Fibroblast of pulmonary artery (primary cell): ENCODE results near the gene IMPDH2.
A peak's percentile ranks its signal among the peaks of the same experiment; 100 is the strongest.

ENCODE experiments used
- DNase-seq: peaks from one replicate; pipeline ENCODE4 v3.0.0-alpha.2; 2010; ENCODE audit warnings: low read depth
- H3K4me3 ChIP-seq: replicated peaks from 2 replicates; pipeline ENCODE4 v1.5.1; 2011; ENCODE audit warnings: low read depth, mild to moderate bottlenecking, control low read depth, low read length, moderate library complexity
- CTCF ChIP-seq: IDR thresholded peaks from 2 replicates; pipeline ENCODE4 v1.5.1; 2011; ENCODE audit warnings: mild to moderate bottlenecking, control low read depth, low read length, inconsistent platforms; ENCODE audit errors: missing control alignments

Gene IMPDH2

DNA sequence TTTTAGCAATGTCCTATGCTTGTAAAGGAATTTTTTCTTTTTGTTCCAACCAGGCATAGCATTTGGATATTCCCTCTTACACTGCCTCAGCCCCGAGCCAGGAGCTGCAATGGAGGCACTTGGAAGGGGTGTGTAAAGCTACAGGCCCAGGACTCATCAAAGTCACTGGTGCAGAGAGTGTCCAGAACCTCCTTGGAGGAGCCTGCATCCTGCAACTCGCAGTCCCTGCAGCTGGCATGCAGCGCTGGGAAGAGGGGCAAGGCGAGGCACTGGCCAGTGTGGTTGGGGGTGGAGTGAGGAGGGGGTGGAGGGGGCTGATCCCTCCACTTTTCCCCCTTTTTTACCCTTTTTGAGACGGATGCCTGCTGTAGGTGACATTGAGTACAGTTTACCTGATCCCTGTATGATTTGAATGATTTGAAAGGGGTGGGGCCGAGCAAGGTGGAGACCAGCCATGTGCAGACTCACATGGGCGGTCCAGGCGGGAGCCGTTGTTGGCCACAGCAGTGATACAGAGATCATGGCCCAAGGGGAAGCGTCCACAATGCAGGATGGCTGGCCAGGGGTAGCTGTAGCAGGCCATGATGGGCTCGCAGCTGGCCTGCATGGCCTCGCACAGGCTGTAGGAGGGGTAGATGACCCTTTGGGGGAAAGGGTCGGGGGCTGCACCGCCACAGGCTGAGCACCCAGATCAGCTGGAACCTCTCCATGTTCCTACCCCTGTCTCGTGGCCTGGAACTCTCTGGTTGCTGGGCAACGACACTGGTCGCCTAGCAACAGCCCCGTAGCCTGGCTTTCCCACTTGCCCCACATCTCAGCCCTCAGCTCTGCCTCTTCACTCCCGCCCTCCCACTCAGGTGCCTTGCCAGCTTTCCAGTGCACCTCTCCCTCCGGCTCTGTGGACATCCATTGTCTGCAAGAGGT lies 31.2 kb downstream of the IMPDH2 start:
- DNase-seq, result no peak
- no peak overlapping the region for H3K4me3 ChIP-seq

GRCh38 chr3:48997102-48997635 lies 32.0 kb downstream of the IMPDH2 start:
- DNase-seq, result no peak
- no peak overlapping the region for H3K4me3 ChIP-seq
- TF ChIP-seq CTCF, result no peak

More for the DNA sequence above, 31.2 kb downstream of the IMPDH2 start:
- no peak for TF ChIP-seq CTCF

GRCh38 chr3:48996640-48997039 lies 32.6 kb downstream of the IMPDH2 start:
- no peak for TF ChIP-seq CTCF
- no peak overlapping the region for H3K4me3 ChIP-seq
- no peak for DNase-seq

DNA sequence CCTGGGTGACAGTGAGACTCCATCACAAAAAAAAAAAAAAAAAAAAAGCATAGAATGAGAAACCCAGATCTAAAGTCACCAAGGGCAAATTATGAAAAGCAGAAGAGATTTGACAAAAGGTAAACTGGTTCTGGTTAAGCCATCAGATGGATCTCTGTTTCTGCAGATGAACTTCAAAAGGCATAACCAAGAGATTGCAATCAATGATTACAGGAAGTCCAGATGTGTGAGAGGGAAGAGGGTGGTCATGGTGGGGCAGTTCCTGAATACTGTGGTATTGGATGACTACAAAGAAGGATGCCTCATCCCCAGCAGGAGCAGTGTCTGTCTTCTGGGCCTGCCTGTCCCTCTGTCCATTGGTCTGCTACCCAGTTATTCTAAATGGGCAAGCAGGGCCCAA lies 35.4 kb downstream of the IMPDH2 start:
- TF ChIP-seq CTCF, result no peak
- no peak overlapping the region for H3K4me3 ChIP-seq
- no peak for DNase-seq

DNA sequence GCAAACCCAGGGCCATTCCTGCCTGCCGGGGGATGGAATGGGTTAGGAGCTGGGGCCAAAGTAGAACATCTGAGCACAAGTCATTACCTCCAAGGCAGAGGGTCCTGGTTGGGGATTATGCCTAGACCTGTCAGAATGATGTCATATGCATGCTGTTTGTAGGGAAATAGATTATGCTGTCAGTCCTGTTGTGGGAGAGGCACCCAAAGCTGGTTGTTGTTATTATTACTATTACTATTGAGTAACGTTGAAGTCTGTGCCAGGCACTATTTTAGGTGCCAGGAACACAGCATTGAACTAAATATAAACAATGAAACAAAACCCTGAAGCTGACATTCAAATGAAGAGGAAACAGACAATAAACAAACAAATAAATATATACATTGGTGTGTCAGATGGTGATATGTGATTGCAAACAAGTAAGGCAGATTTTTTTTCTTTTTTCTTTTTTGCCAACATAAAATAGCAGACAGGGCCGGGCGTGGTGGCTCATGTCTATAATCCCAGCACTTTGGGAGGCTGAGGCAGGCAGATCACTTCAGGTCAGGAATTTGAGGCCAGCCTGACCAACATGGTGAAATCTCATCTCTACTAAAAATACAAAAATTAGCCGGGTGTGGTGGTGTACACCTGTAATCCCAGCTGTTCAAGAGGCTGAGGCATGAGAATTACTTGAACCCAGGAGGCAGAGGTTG lies 37.2 kb downstream of the IMPDH2 start:
- no peak for DNase-seq
- no peak for TF ChIP-seq CTCF
- peak overlapping the region; percentile 69 for H3K4me3 ChIP-seq

DNA sequence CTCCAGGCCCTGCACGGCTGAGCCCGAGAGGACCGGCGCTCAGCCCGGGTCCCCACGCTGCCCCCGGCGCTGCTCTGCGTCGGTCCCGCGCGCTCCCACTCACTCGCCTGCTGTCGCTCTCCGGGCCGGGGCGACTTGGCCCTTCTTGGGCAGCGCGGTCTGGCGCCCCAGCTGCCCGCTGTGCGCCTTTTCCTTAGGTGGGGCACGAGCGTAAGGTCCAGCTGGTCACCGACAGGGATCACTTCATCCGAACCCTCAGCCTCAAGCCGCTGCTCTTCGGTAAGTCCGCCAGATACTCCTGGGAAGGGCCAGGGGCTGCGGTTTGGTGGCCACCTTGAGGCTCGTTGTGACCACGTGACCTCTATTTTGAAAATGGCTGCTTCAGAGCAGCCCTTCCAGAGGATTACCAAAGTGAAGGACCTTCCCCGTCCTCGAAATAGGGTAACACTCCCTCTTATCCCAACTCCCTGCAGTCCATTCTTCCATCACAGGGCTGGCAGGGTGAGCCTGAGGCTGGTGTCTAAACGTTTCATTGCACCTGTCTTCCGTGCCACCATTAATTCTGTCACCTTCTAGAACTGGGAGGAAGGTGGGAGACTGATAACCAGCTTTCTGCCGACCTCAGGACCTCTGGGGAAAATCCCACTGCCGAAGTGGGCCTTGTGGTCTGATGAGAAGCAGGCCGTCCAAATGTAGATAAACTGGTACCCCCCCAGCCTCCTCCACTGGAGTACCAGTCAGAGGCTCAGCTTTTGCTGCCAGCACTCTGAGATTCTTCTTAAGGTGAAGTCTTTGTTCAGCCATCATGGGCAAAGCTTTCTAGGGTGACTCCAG lies 38.3 kb downstream of the IMPDH2 start:
- peak overlapping the region; percentile 69 for H3K4me3 ChIP-seq
- TF ChIP-seq CTCF, result no peak
- peak; percentile 20 for DNase-seq
